Activated naive CD4-positive, alpha-beta T cell treated with anti-CD3 and anti-CD28 coated beads, Interleukin-2, amount 10 ng/mL, durations not matched to agents 7 days and 5 days (primary cell): ENCODE results near the gene SLC39A5.
A peak's percentile ranks its signal among the peaks of the same experiment; 100 is the strongest.
"Not testable (repeated sequence)": the region's sequence is repeated elsewhere in the genome, so short reads cannot be mapped to it uniquely, and the experiment has no call there.

Experiments
- CTCF ChIA-PET: fragments of 350-600 bp; sonication (Branson Sonifier 250); formaldehyde crosslinking; loops from one replicate; lab custom pipeline; 2021; ENCODE audit warnings: antibody characterized with exemption; lab: Charles Lee
- DNase-seq: peaks from one replicate; pipeline ENCODE4 v3.0.0-alpha.2; 2020
- H3K27ac Mint-ChIP-seq: one replicate; pipeline ENCODE4 v1.8.0; 2021; ENCODE audit warnings: mild to moderate bottlenecking, moderate library complexity, mixed read lengths
- H3K27me3 Mint-ChIP-seq: one replicate; pipeline ENCODE4 v1.8.0; 2021; ENCODE audit warnings: mild to moderate bottlenecking, mixed read lengths
- H3K36me3 Mint-ChIP-seq: one replicate; pipeline ENCODE4 v1.8.0; 2021; ENCODE audit warnings: mixed read lengths
- H3K4me1 Mint-ChIP-seq: one replicate; pipeline ENCODE4 v1.8.0; 2021; ENCODE audit warnings: mixed read lengths
- H3K4me3 Mint-ChIP-seq: one replicate; pipeline ENCODE4 v1.8.0; 2021; ENCODE audit warnings: mild to moderate bottlenecking, moderate library complexity, mixed read lengths
- H3K9me3 Mint-ChIP-seq: one replicate; pipeline ENCODE4 v1.8.0; 2021; ENCODE audit warnings: mixed read lengths

The SLC39A5 gene

GRCh38 chr12:56282030-56282429 lies 52.2 kb downstream of the SLC39A5 start:
- no peak for DNase-seq
- H3K27ac Mint-ChIP-seq = peak overlapping the region; percentile 51
- CTCF ChIA-PET = interaction anchor here (1.1 kb wide), 1 partner anchor 23 kb away, joined by 4 read pairs; no protein-coding TSS in a partner anchor
- H3K36me3 Mint-ChIP-seq = peaks cover 54% of the 10 kb centered on the region
- H3K27me3 Mint-ChIP-seq = no peaks in the 10 kb centered on the region
- H3K4me3 Mint-ChIP-seq = no peak overlapping the region
- no peaks in the 10 kb centered on the region for H3K9me3 Mint-ChIP-seq
- peaks cover 4% of the 10 kb centered on the region for H3K4me1 Mint-ChIP-seq

GRCh38 chr12:56282579-56282978 lies 52.7 kb downstream of the SLC39A5 start:
- peaks cover 54% of the 10 kb centered on the region for H3K36me3 Mint-ChIP-seq
- CTCF ChIA-PET = no interaction called here
- H3K27me3 Mint-ChIP-seq = no peaks in the 10 kb centered on the region
- no peak for DNase-seq
- H3K27ac Mint-ChIP-seq = no peak overlapping the region
- no peak overlapping the region for H3K4me3 Mint-ChIP-seq
- H3K4me1 Mint-ChIP-seq = peaks cover 4% of the 10 kb centered on the region
- H3K9me3 Mint-ChIP-seq = no peaks in the 10 kb centered on the region

- CTCF ChIA-PET = interaction anchor here (0.8 kb wide), 1 partner anchor 199 kb away, joined by 3 read pairs; no protein-coding TSS in a partner anchor
- H3K9me3 Mint-ChIP-seq, DNase-seq, H3K27ac Mint-ChIP-seq, H3K4me3 Mint-ChIP-seq, H3K27me3 Mint-ChIP-seq: not testable (repeated sequence)
- H3K36me3 Mint-ChIP-seq = peaks cover 48% of the 10 kb centered on the region
- H3K4me1 Mint-ChIP-seq = peaks cover 11% of the 10 kb centered on the region
These were observed 54.4 kb downstream of the SLC39A5 start for GRCh38 chr12:56284263-56284662.

DNA sequence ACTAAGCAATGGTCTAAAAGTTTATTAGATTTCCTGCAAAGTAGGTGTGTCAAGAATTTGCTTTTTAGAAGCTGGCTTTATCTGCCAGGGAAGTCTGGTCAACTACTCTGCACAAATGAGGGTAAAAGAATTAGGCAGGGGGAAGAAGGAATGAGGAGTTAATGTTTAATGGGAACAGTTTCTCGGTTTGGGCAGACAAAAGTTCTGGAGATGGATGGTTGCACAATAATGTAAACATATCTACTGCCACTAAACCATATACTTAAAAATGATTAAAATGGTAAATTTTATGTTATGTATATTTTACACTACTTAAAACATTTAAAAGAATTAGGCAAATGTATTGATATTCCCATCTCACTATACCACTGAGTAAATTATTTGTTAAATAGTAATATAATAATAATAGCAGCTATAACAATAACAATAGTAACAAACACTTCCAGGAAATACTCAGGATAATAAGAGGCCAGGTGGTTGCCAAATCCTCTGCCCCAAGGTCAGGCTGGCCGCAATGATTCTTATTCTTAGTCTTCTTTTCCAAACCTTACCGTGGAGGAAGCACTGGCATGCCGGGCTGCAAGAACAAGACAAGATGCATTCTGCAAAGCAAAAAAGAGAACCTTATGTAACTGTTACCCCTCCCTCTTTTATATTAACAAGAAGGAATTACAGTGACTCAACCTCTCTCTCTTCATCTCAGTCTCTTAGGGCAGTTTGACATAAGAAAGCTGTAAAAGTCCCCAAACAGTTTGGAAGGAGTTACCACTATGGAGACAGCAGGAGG lies 56.4 kb downstream of the SLC39A5 start:
- H3K27ac Mint-ChIP-seq = no peak overlapping the region
- H3K4me1 Mint-ChIP-seq = peaks cover 25% of the 10 kb centered on the region
- no peak overlapping the region for H3K4me3 Mint-ChIP-seq
- CTCF ChIA-PET = interaction anchor here (1.2 to 1.7 kb wide), 2 partner anchors 17 to 178 kb away, joined by 3 to 7 read pairs; no protein-coding TSS in a partner anchor
- no peak for DNase-seq
- H3K9me3 Mint-ChIP-seq = no peaks in the 10 kb centered on the region
- no peaks in the 10 kb centered on the region for H3K27me3 Mint-ChIP-seq
- peaks cover 52% of the 10 kb centered on the region for H3K36me3 Mint-ChIP-seq
